Neural cell (in vitro differentiated cells): ENCODE results near the gene PIK3R1. TPM values are rescaled to one million over a fixed set of nuclear protein-coding genes. Genes with fewer than 3 reads are reported as not detected.

Experiments
- H2AFZ ChIP-seq: fragments of 200-600, 300-800 bp; sonication (generic), shearing (Covaris generic); 2 replicates; pipeline ENCODE4 v1.6.0; 2014; ENCODE audit warnings: low read depth, mild to moderate bottlenecking, antibody characterized with exemption, low read length, moderate library complexity
- H3F3A ChIP-seq: fragments of 200-600 bp; shearing (Covaris generic); 2 replicates; pipeline ENCODE4 v1.6.1; 2016; ENCODE audit warnings: mild to moderate bottlenecking, moderate library complexity, mixed read lengths, antibody characterized with exemption, low read length; ENCODE audit not compliant: insufficient read depth, poor library complexity, severe bottlenecking
- H3K27ac ChIP-seq: fragments of 200-600, 300-800 bp; sonication (generic), shearing (Covaris generic); 2 replicates; pipeline ENCODE4 v1.5.1; 2014; ENCODE audit warnings: mild to moderate bottlenecking, low read length, moderate library complexity
- H3K27me3 ChIP-seq: fragments of 300-800, 200-600 bp; sonication (generic), shearing (Covaris generic); 2 replicates; pipeline ENCODE4 v1.6.0; 2014; ENCODE audit warnings: mild to moderate bottlenecking, low read depth, low read length, moderate library complexity; ENCODE audit not compliant: insufficient read depth
- H3K36me3 ChIP-seq: fragments of 300-800, 200-600 bp; sonication (generic), shearing (Covaris generic); 2 replicates; pipeline ENCODE4 v1.5.1; 2014; ENCODE audit warnings: mild to moderate bottlenecking, antibody characterized with exemption, low read length, moderate library complexity; ENCODE audit not compliant: insufficient read depth
- H3K4me2 ChIP-seq: fragments of 300-800, 200-600 bp; sonication (generic), shearing (Covaris generic); 2 replicates; pipeline ENCODE4 v1.6.0; 2014; ENCODE audit warnings: mild to moderate bottlenecking, low read length
- H3K4me3 ChIP-seq: fragments of 300-800, 200-600 bp; sonication (generic), shearing (Covaris generic); 2 replicates; pipeline ENCODE4 v1.5.1; 2014; ENCODE audit warnings: mild to moderate bottlenecking, low read length, moderate library complexity
- H3K79me2 ChIP-seq: fragments of 200-600 bp; shearing (Covaris generic); replicated peaks from 2 replicates; pipeline ENCODE4 v1.6.0; 2014; ENCODE audit warnings: mild to moderate bottlenecking, low read length, moderate library complexity; ENCODE audit not compliant: insufficient read depth
- H3K9ac ChIP-seq: fragments of 300-800, 200-600 bp; sonication (generic), shearing (Covaris generic); 2 replicates; pipeline ENCODE4 v1.6.1; 2016; ENCODE audit warnings: mild to moderate bottlenecking, low read length, mixed read lengths
- H3K9me2 ChIP-seq: fragments of 200-600 bp; shearing (Covaris generic); 2 replicates; pipeline ENCODE4 v1.6.1; 2016; ENCODE audit warnings: mild to moderate bottlenecking, low read length, mixed read lengths; ENCODE audit not compliant: insufficient read depth
- H3K9me3 ChIP-seq: fragments of 200-600, 300-800 bp; sonication (generic), shearing (Covaris generic); 2 replicates; pipeline ENCODE4 v1.6.1; 2016; ENCODE audit warnings: mild to moderate bottlenecking, mixed run types, low read length, moderate library complexity, mixed read lengths
- H4K20me1 ChIP-seq: fragments of 200-600 bp; shearing (Covaris generic); 2 replicates; pipeline ENCODE4 v1.6.1; 2016; ENCODE audit warnings: mild to moderate bottlenecking, mixed run types; ENCODE audit not compliant: insufficient read depth
- EP300 ChIP-seq: fragments of 450-650 bp; conservative IDR thresholded peaks from 2 replicates; pipeline ENCODE4 v1.6.1; 2014; ENCODE audit warnings: antibody characterized with exemption, mild to moderate bottlenecking, moderate library complexity; ENCODE audit not compliant: poor library complexity, severe bottlenecking
- EZH2 ChIP-seq: fragments of 200-600, 300-800 bp; shearing (Covaris generic), sonication (generic); IDR thresholded peaks from 2 replicates; pipeline ENCODE4 v1.6.1; 2014; ENCODE audit warnings: antibody characterized with exemption, low read length, borderline replicate concordance, mild to moderate bottlenecking; ENCODE audit not compliant: insufficient read depth, poor library complexity, severe bottlenecking
- MXI1 ChIP-seq: fragments of 450-650 bp; conservative IDR thresholded peaks from 2 replicates; pipeline ENCODE4 v1.6.1; 2014; ENCODE audit warnings: antibody characterized with exemption, mild to moderate bottlenecking; ENCODE audit not compliant: poor library complexity, severe bottlenecking
- POLR2AphosphoS5 ChIP-seq: IDR thresholded peaks from 2 replicates; pipeline ENCODE4 v1.6.1; 2012
- RAD21 ChIP-seq: fragments of 450-650 bp; conservative IDR thresholded peaks from 2 replicates; pipeline ENCODE4 v1.6.1; 2014; ENCODE audit warnings: antibody characterized with exemption, mild to moderate bottlenecking, moderate library complexity
- REST ChIP-seq: IDR thresholded peaks from 2 replicates; pipeline ENCODE4 v1.6.1; 2012; ENCODE audit warnings: borderline replicate concordance
- SMC3 ChIP-seq: fragments of 450-650 bp; conservative IDR thresholded peaks from 2 replicates; pipeline ENCODE4 v1.6.1; 2014; ENCODE audit warnings: antibody characterized with exemption, mild to moderate bottlenecking, moderate library complexity; ENCODE audit not compliant: poor library complexity
- TAF1 ChIP-seq: IDR thresholded peaks from 2 replicates; pipeline ENCODE4 v1.6.1; 2012; ENCODE audit warnings: low read depth
- polyA plus RNA-seq: library from polyadenylated mRNA; depleted of rRNA; stranded (reverse); fragments of >200 nt; gene quantifications from 2 replicates; pipeline ENCODE4 v1.2.3, GENCODE V29; 2014

The PIK3R1 gene
- polyA plus RNA-seq, 1 donor from 2014 or later, result 41.9 TPM

- TF ChIP-seq EP300 (no peak), SMC3 (peak; percentile 64)
- H3K27ac ChIP-seq, result no peak overlapping the region
- H3K9me3 ChIP-seq, result no peaks in the 10 kb centered on the region
- no peaks in the 10 kb centered on the region for H3K79me2 ChIP-seq
- H3F3A ChIP-seq, result no peaks in the 10 kb centered on the region
- no peaks in the 10 kb centered on the region for H4K20me1 ChIP-seq
- H3K4me3 ChIP-seq, result no peak overlapping the region
- no peak overlapping the region for H3K4me2 ChIP-seq
- H2AFZ ChIP-seq, result no peak overlapping the region
- no peaks in the 10 kb centered on the region for H3K27me3 ChIP-seq
- no peaks in the 10 kb centered on the region for H3K36me3 ChIP-seq
- H3K9me2 ChIP-seq, result no peaks in the 10 kb centered on the region
- H3K9ac ChIP-seq, result no peak overlapping the region
Measured at GRCh38 chr5:68286612-68286912, 71.0 kb downstream of the PIK3R1 start.

- no peaks in the 10 kb centered on the region for H3K79me2 ChIP-seq
- peak overlapping the region; percentile 44 for H3K9ac ChIP-seq
- no peaks in the 10 kb centered on the region for H3F3A ChIP-seq
- no peak overlapping the region for H2AFZ ChIP-seq
- no peaks in the 10 kb centered on the region for H3K36me3 ChIP-seq
- H3K27me3 ChIP-seq, result no peaks in the 10 kb centered on the region
- H3K4me3 ChIP-seq, result peak overlapping the region; percentile 62
- H4K20me1 ChIP-seq, result no peaks in the 10 kb centered on the region
- peak overlapping the region; percentile 9 for H3K27ac ChIP-seq
- H3K9me3 ChIP-seq, result no peaks in the 10 kb centered on the region
- H3K9me2 ChIP-seq, result no peaks in the 10 kb centered on the region
- no peak overlapping the region for H3K4me2 ChIP-seq
- TF ChIP-seq RAD21 (no peak), POLR2AphosphoS5 (no peak), SMC3 (no peak), EZH2 (no peak), MXI1 (no peak)
Measured at GRCh38 chr5:68287631-68287975, 72.0 kb downstream of the PIK3R1 start.

- Histone ChIP-seq H3K4me2 (peak overlapping the region; percentile 46), H3K36me3 (no peaks in the 10 kb centered on the region), H3K27ac (no peak overlapping the region), H3K9me3 (no peaks in the 10 kb centered on the region), H3K4me3 (peak overlapping the region; percentile 62), H3K9ac (peak overlapping the region; percentile 44), H3K9me2 (no peaks in the 10 kb centered on the region), H3K27me3 (no peaks in the 10 kb centered on the region), H4K20me1 (no peaks in the 10 kb centered on the region), H2AFZ (no peak overlapping the region), H3F3A (no peaks in the 10 kb centered on the region), H3K79me2 (no peaks in the 10 kb centered on the region)
- TF ChIP-seq MXI1 (peak; percentile 42), EZH2 (no peak), SMC3 (peak; percentile 30), POLR2AphosphoS5 (peak; percentile 15)
Measured at GRCh38 chr5:68287976-68288706, 72.6 kb downstream of the PIK3R1 start.

GRCh38 chr5:68288707-68289134 lies 73.2 kb downstream of the PIK3R1 start:
- TF ChIP-seq REST, result no peak
- TF ChIP-seq EZH2, result no peak
- TF ChIP-seq EP300, result no peak
- TF ChIP-seq SMC3, result no peak
- no peak for TF ChIP-seq MXI1
- no peak for TF ChIP-seq TAF1
- TF ChIP-seq RAD21, result no peak
- TF ChIP-seq POLR2AphosphoS5, result no peak
- Histone ChIP-seq H3K27ac (no peak overlapping the region), H3K9me2 (no peaks in the 10 kb centered on the region), H3K79me2 (no peaks in the 10 kb centered on the region), H2AFZ (no peak overlapping the region), H3K4me3 (peak overlapping the region; percentile 62), H3K9me3 (no peaks in the 10 kb centered on the region), H3K4me2 (peak overlapping the region; percentile 46), H3K9ac (peak overlapping the region; percentile 44), H3K36me3 (no peaks in the 10 kb centered on the region), H3K27me3 (no peaks in the 10 kb centered on the region), H4K20me1 (no peaks in the 10 kb centered on the region), H3F3A (no peaks in the 10 kb centered on the region)
